ENCODE data around the gene KCNG2. TPM values are rescaled to one million over a fixed set of nuclear protein-coding genes. Genes with fewer than 3 reads are reported as not detected.

KCNG2 gene, protein sequence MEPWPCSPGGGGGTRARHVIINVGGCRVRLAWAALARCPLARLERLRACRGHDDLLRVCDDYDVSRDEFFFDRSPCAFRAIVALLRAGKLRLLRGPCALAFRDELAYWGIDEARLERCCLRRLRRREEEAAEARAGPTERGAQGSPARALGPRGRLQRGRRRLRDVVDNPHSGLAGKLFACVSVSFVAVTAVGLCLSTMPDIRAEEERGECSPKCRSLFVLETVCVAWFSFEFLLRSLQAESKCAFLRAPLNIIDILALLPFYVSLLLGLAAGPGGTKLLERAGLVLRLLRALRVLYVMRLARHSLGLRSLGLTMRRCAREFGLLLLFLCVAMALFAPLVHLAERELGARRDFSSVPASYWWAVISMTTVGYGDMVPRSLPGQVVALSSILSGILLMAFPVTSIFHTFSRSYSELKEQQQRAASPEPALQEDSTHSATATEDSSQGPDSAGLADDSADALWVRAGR
- total RNA-seq (2022; extraction: Qiagen RNA extraction): 0.07 TPM in 1 of 5 replicates, not detected in the others

DNA sequence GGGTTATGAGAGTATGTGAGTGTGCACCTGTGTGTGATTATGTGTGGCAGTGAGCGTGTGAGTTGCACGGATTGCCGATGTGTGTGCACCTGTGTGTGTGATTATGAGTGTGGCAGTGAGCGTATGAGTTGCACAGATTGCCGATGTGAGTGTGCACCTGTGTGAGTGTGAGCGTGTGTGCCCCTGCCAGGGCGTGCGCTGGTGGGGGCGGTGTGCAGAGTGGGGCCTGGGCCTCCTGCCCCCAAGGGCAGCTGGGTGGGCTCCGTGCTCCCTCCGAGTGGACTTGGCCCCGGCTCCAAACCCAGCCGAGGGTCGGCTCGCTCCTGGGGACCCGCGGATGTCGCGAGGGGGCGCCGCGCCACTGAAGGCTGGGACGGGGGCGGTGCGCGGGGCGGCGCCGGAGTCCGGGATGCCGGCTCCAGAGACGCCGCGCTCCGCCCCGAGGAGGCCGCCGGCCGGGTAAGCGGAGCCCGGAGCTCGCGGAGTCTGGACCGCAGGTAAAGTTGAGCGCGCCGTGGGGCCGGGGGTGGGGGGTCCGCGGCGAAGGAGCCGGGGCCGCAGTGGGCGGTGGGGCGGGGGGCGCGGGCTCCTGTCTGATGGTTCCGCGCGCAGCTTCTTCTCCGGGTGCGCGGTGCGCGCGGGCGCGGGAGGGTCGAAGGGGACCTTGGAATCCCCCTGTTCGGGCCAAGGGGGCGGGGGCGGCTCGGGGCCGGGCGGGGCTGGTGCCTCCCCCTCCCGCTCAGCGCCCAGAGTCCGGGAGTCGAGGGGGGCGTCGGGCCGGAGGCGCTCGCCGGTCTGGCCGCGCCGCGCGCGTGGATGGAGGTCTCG, at the start of gene KCNG2:
Gene KCNG2 (plus strand): TSS at position 421 of the 828 bp plus-strand sequence. CDS start 65,730 bp downstream, outside the sequence.

Other genes with a start within 250 kb of the KCNG2 start
- gene CTDP1, start 118.1 kb upstream of the KCNG2 start, total RNA-seq (2022; extraction: Qiagen RNA extraction): 15.0 to 16.0 TPM (median 15.7 TPM) in 5 replicates
- gene SLC66A2, start 153.7 kb downstream of the KCNG2 start, total RNA-seq (2022; extraction: Qiagen RNA extraction): 14.5 to 20.6 TPM (median 19.1 TPM) in 5 replicates
- 9.4 to 14.5 TPM (median 13.6 TPM) in 5 replicates for gene HSBP1L1, start 166.7 kb downstream of the KCNG2 start, total RNA-seq (2022; extraction: Qiagen RNA extraction)
- 79.3 to 157 TPM (median 142 TPM) in 5 replicates for gene TXNL4A, start 190.6 kb downstream of the KCNG2 start, total RNA-seq (2022; extraction: Qiagen RNA extraction)
- 28.1 to 32.0 TPM (median 29.3 TPM) in 5 replicates for gene RBFA, start 236.5 kb downstream of the KCNG2 start, total RNA-seq (2022; extraction: Qiagen RNA extraction)